ELR (cell line): ENCODE results near the gene UBP1.
"Not testable (repeated sequence)": the region's sequence is repeated elsewhere in the genome, so short reads cannot be mapped to it uniquely, and the experiment has no call there.

Experiments used
- DNase-seq: peaks from one replicate; pipeline ENCODE4 v3.0.0-alpha.2; 2015; ENCODE audit warnings: low read depth

Gene UBP1

GRCh38 chr3:33391255-33391995, 48.8 kb downstream of the UBP1 start:
- DNase-seq: no peak

GRCh38 chr3:33389908-33390307, 50.3 kb downstream of the UBP1 start:
- DNase-seq: no peak

GRCh38 chr3:33388374-33389100, 51.7 kb downstream of the UBP1 start:
- no peak for DNase-seq

- no peak for DNase-seq
Measured at GRCh38 chr3:33386631-33387030, 53.6 kb downstream of the UBP1 start.

- DNase-seq: peak; percentile 45
Measured at GRCh38 chr3:33385423-33385822, 54.8 kb downstream of the UBP1 start.

- DNase-seq: no peak
Measured at GRCh38 chr3:33383951-33384350, 56.3 kb downstream of the UBP1 start.

GRCh38 chr3:33380653-33381052, 59.6 kb downstream of the UBP1 start:
- DNase-seq: no peak

GRCh38 chr3:33377931-33378330, 62.3 kb downstream of the UBP1 start:
- peak; percentile 84 for DNase-seq

GRCh38 chr3:33377489-33377888, 62.7 kb downstream of the UBP1 start:
- no peak for DNase-seq

- no peak for DNase-seq
Measured at GRCh38 chr3:33373082-33373437, 67.1 kb downstream of the UBP1 start.

- DNase-seq: peak; percentile 86
Measured at GRCh38 chr3:33372218-33373081, 67.8 kb downstream of the UBP1 start.

GRCh38 chr3:33364531-33365128, 75.6 kb downstream of the UBP1 start:
- peak; percentile 39 for DNase-seq

GRCh38 chr3:33364060-33364459, 76.1 kb downstream of the UBP1 start:
- no peak for DNase-seq

GRCh38 chr3:33363113-33363800, 76.9 kb downstream of the UBP1 start:
- peak; percentile 30 for DNase-seq

- DNase-seq: peak; percentile 85
Measured at GRCh38 chr3:33360136-33360825, 79.9 kb downstream of the UBP1 start.

GRCh38 chr3:33358172-33358781, 81.9 kb downstream of the UBP1 start:
- DNase-seq: no peak

- peak; percentile 34 for DNase-seq
Measured at GRCh38 chr3:33355611-33356010, 84.6 kb downstream of the UBP1 start.

GRCh38 chr3:33339758-33340157, 100.4 kb downstream of the UBP1 start:
- no peak for DNase-seq

- DNase-seq: not testable (repeated sequence)
Measured at GRCh38 chr3:33338936-33339465, 101.2 kb downstream of the UBP1 start.
